ENCODE results near the gene RNU4-1. TPM values are rescaled to one million over a fixed set of nuclear protein-coding genes. Genes with fewer than 3 reads are reported as not detected.

Gene RNU4-1
- total RNA-seq, 1 donor from 2014 or later, result 3,997 TPM

GRCh38 chr12:120278137-120279069 lies 14.6 kb downstream of the RNU4-1 start:
- ATAC-seq (ENCODE audit: low read depth), result no peak
- intact Hi-C loops (cut with micrococcal nuclease), result no loop called here
- no peak overlapping the region for H3K4me3 Mint-ChIP-seq
- ChIA-PET CTCF (interaction anchor here (1.4 kb wide), 1 partner anchor 15 kb away, joined by 3 read pairs; no protein-coding TSS in a partner anchor), POLR2A (interaction anchor here (0.8 to 1.0 kb wide), 2 partner anchors 13 to 15 kb away, joined by 3 to 5 read pairs; partner anchors contain the start of genes RNU4-1 and RNU4-2)
- no peaks in the 10 kb centered on the region for H3K36me3 Mint-ChIP-seq (ENCODE audit: low read depth)
- H3K9me3 Mint-ChIP-seq, result no peaks in the 10 kb centered on the region
- no peaks in the 10 kb centered on the region for H3K4me1 Mint-ChIP-seq
- peaks cover 7% of the 10 kb centered on the region for H3K27me3 Mint-ChIP-seq
- no peak for DNase-seq
- TF ChIP-seq, protein P1, sequence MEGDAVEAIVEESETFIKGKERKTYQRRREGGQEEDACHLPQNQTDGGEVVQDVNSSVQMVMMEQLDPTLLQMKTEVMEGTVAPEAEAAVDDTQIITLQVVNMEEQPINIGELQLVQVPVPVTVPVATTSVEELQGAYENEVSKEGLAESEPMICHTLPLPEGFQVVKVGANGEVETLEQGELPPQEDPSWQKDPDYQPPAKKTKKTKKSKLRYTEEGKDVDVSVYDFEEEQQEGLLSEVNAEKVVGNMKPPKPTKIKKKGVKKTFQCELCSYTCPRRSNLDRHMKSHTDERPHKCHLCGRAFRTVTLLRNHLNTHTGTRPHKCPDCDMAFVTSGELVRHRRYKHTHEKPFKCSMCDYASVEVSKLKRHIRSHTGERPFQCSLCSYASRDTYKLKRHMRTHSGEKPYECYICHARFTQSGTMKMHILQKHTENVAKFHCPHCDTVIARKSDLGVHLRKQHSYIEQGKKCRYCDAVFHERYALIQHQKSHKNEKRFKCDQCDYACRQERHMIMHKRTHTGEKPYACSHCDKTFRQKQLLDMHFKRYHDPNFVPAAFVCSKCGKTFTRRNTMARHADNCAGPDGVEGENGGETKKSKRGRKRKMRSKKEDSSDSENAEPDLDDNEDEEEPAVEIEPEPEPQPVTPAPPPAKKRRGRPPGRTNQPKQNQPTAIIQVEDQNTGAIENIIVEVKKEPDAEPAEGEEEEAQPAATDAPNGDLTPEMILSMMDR (IDR thresholded peaks at IDR 0.05), result no peak
- H3K27ac Mint-ChIP-seq, result no peak overlapping the region

- no peaks in the 10 kb centered on the region for H3K4me1 Mint-ChIP-seq
- no peak overlapping the region for H3K4me3 Mint-ChIP-seq
- H3K27ac Mint-ChIP-seq, result no peak overlapping the region
- TF ChIP-seq, protein P1 (IDR thresholded peaks at IDR 0.05), result no peak
- no peaks in the 10 kb centered on the region for H3K36me3 Mint-ChIP-seq (ENCODE audit: low read depth)
- H3K27me3 Mint-ChIP-seq, result peaks cover 6% of the 10 kb centered on the region
- no peaks in the 10 kb centered on the region for H3K9me3 Mint-ChIP-seq
- CTCF ChIA-PET, result no interaction called here
- POLR2A ChIA-PET, result no interaction called here
- DNase-seq (no peak), ATAC-seq (ENCODE audit: low read depth) (no peak)
- intact Hi-C loops (cut with micrococcal nuclease), result no loop called here
Observed at GRCh38 chr12:120276734-120277133, 16.3 kb downstream of the RNU4-1 start.

DNA sequence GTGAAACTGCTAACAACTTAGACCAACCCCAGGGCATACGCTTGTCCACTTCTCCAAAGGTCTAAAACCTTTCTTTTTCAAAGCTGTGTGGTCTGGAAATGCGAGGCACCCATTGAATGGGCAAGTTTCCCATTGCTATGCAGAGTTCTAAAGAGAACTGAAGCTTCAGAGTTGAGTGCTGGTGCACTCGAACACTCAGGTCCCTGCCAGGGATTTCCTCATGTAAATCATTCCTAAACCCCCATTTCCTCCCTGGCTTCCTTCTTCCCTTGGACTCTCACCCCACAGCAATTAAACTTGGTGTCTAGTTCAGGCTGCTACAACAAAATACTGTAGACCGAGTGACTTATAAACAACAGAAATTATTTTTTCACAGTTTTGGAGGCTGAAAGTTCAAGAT lies 25.3 kb downstream of the RNU4-1 start:
- intact Hi-C loops (cut with micrococcal nuclease), result no loop called here
- POLR2A ChIA-PET, result interaction anchor here (0.5 to 3.9 kb wide), 3 partner anchors 24 to 67 kb away, joined by 3 to 94 read pairs (median 5); partner anchors contain the start of genes RNU4-1, RNU4-2 and RPLP0
- Mint-ChIP-seq H3K4me3 (no peak overlapping the region), H3K27ac (no peak overlapping the region), H3K36me3 (ENCODE audit: low read depth) (no peaks in the 10 kb centered on the region), H3K9me3 (no peaks in the 10 kb centered on the region), H3K27me3 (peaks cover 22% of the 10 kb centered on the region), H3K4me1 (peaks cover 14% of the 10 kb centered on the region)
- ATAC-seq (ENCODE audit: low read depth) (no peak), DNase-seq (no peak)
- CTCF ChIA-PET, result interaction anchor here (0.7 to 8.9 kb wide), 3 partner anchors 34 to 39 kb away, joined by 3 to 243 read pairs (median 3); partner anchors contain the start of gene SIRT4
- TF ChIP-seq, protein P1 (IDR thresholded peaks at IDR 0.05), result no peak

GRCh38 chr12:120266180-120266870 lies 26.7 kb downstream of the RNU4-1 start:
- TF ChIP-seq, protein P1 (IDR thresholded peaks at IDR 0.05), result no peak
- CTCF ChIA-PET, result interaction anchor here (1.0 to 8.9 kb wide), 10 partner anchors 9 to 65 kb away, joined by 3 to 243 read pairs (median 6); partner anchors contain the start of genes RNU4-1, RNU4-2 and RPLP0
- POLR2A ChIA-PET, result interaction anchor here (0.6 to 6.0 kb wide), 10 partner anchors 11 to 72 kb away, joined by 3 to 94 read pairs (median 4); partner anchors contain the start of genes GCN1, RNU4-1, RNU4-2 and RPLP0
- Mint-ChIP-seq H3K9me3 (no peaks in the 10 kb centered on the region), H3K27ac (peak overlapping the region; percentile 59), H3K4me3 (peak overlapping the region; percentile 86), H3K36me3 (ENCODE audit: low read depth) (no peaks in the 10 kb centered on the region), H3K4me1 (peaks cover 18% of the 10 kb centered on the region), H3K27me3 (peaks cover 22% of the 10 kb centered on the region)
- no peak for ATAC-seq (ENCODE audit: low read depth)
- intact Hi-C loops (cut with micrococcal nuclease), result no loop called here
- DNase-seq, result no peak

Measured in activated B cell treated with CpG ODN at 0.5 μM for 24 hours (primary cell).